ENCODE data around the gene GSAP.

GSAP gene

GRCh38 chr7:77378584-77378983 lies 37.6 kb downstream of the GSAP start:
- TF ChIP-seq POLR2AphosphoS5 (IDR thresholded peaks at IDR 0.05; ENCODE audit: low read depth, low read length), result no peak
- no peak for TF ChIP-seq TAF1 (IDR thresholded peaks at IDR 0.05; ENCODE audit: borderline replicate concordance, low read depth, low read length)
- no peak for TF ChIP-seq POLR2A (IDR thresholded peaks at IDR 0.05; ENCODE audit: low read depth, low read length)
- FAIRE-seq, result no peak
- no peak for DNase-seq (ENCODE audit: insufficient read length)

DNA sequence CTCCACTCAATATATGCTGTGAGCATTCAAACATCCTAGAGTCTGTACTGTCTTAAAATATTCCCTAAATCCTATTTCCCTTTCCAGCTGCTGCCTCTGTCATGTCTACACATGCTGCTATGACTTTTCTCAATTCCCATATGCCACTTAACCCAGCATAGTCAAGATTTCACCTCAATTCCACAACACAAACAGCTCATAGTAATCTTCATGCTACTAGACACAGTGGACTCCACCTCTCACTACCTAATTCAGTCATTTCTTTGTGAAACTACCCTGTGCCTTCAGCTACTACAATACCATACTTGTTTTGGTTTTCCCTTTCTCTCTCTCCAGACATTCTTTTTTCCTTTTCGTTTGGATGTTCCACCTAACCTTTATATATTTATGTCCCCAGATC lies 45.5 kb downstream of the GSAP start:
- TF ChIP-seq TAF1 (IDR thresholded peaks at IDR 0.05; ENCODE audit: borderline replicate concordance, low read depth, low read length) (no peak), POLR2AphosphoS5 (IDR thresholded peaks at IDR 0.05; ENCODE audit: low read depth, low read length) (no peak), POLR2A (IDR thresholded peaks at IDR 0.05; ENCODE audit: low read depth, low read length) (no peak)
- FAIRE-seq (peak; percentile 51), DNase-seq (ENCODE audit: insufficient read length) (no peak)

- no peak for DNase-seq (ENCODE audit: insufficient read length)
- TF ChIP-seq TAF1 (IDR thresholded peaks at IDR 0.05; ENCODE audit: borderline replicate concordance, low read depth, low read length) (no peak), POLR2A (IDR thresholded peaks at IDR 0.05; ENCODE audit: low read depth, low read length) (no peak), POLR2AphosphoS5 (IDR thresholded peaks at IDR 0.05; ENCODE audit: low read depth, low read length) (no peak)
- FAIRE-seq, result no peak
Measured at GRCh38 chr7:77368974-77369373, 47.2 kb downstream of the GSAP start.

- FAIRE-seq (no peak), DNase-seq (ENCODE audit: insufficient read length) (no peak)
- TF ChIP-seq TAF1 (IDR thresholded peaks at IDR 0.05; ENCODE audit: borderline replicate concordance, low read depth, low read length), result no peak
- no peak for TF ChIP-seq POLR2AphosphoS5 (IDR thresholded peaks at IDR 0.05; ENCODE audit: low read depth, low read length)
- no peak for TF ChIP-seq POLR2A (IDR thresholded peaks at IDR 0.05; ENCODE audit: low read depth, low read length)
Measured at GRCh38 chr7:77367976-77368375, 48.2 kb downstream of the GSAP start.

GRCh38 chr7:77362905-77363304 lies 53.2 kb downstream of the GSAP start:
- no peak for TF ChIP-seq POLR2AphosphoS5 (IDR thresholded peaks at IDR 0.05; ENCODE audit: low read depth, low read length)
- TF ChIP-seq TAF1 (IDR thresholded peaks at IDR 0.05; ENCODE audit: borderline replicate concordance, low read depth, low read length), result no peak
- TF ChIP-seq POLR2A (IDR thresholded peaks at IDR 0.05; ENCODE audit: low read depth, low read length), result no peak
- FAIRE-seq, result no peak
- no peak for DNase-seq (ENCODE audit: insufficient read length)

DNA sequence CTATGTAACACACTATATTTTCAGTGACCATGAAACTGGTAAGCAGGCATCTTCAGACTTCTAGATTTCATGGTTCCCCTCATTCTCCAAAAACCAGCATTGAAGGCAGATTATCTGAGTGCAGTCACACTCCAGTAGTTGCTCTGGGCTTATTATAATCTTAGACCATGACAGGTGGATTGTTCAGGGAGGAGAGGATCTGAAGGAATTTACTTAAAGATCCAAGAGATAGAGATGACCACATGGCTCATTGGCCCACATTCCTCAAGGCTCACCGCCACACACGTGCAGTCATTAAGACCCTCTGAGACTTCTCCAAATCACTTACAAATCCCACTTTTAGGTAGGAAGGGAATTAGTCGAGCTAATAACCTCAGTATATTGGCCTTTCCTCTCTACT lies 55.2 kb downstream of the GSAP start:
- TF ChIP-seq POLR2AphosphoS5 (IDR thresholded peaks at IDR 0.05; ENCODE audit: low read depth, low read length) (no peak), POLR2A (IDR thresholded peaks at IDR 0.05; ENCODE audit: low read depth, low read length) (no peak), TAF1 (IDR thresholded peaks at IDR 0.05; ENCODE audit: borderline replicate concordance, low read depth, low read length) (no peak)
- DNase-seq (ENCODE audit: insufficient read length) (no peak), FAIRE-seq (no peak)

GRCh38 chr7:77360104-77360503 lies 56.0 kb downstream of the GSAP start:
- FAIRE-seq, result no peak
- TF ChIP-seq TAF1 (IDR thresholded peaks at IDR 0.05; ENCODE audit: borderline replicate concordance, low read depth, low read length) (no peak), POLR2A (IDR thresholded peaks at IDR 0.05; ENCODE audit: low read depth, low read length) (no peak), POLR2AphosphoS5 (IDR thresholded peaks at IDR 0.05; ENCODE audit: low read depth, low read length) (no peak)
- no peak for DNase-seq (ENCODE audit: insufficient read length)

DNA sequence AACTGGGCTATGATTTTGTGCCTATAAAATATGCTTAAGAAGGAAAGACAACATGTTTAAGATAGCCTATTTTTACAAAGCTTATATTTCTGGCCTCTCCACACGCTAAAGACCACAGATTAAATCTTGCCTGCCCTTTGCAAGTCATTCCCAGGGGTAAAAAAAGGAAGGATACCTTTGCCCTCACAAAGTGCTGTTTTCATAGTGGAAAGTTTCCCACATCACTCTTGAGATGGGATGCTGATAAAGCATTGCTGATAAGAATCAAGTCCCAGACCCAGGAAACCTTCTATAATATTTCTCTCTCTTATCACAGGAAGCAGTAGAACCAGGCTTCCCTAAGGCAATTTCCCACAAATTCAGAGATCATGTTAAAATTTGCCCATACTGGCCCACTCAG lies 56.5 kb downstream of the GSAP start:
- no peak for DNase-seq (ENCODE audit: insufficient read length)
- FAIRE-seq, result no peak
- no peak for TF ChIP-seq POLR2AphosphoS5 (IDR thresholded peaks at IDR 0.05; ENCODE audit: low read depth, low read length)
- TF ChIP-seq POLR2A (IDR thresholded peaks at IDR 0.05; ENCODE audit: low read depth, low read length), result no peak
- no peak for TF ChIP-seq TAF1 (IDR thresholded peaks at IDR 0.05; ENCODE audit: borderline replicate concordance, low read depth, low read length)

- DNase-seq (ENCODE audit: insufficient read length) (no peak), FAIRE-seq (no peak)
- no peak for TF ChIP-seq TAF1 (IDR thresholded peaks at IDR 0.05; ENCODE audit: borderline replicate concordance, low read depth, low read length)
- no peak for TF ChIP-seq POLR2AphosphoS5 (IDR thresholded peaks at IDR 0.05; ENCODE audit: low read depth, low read length)
- TF ChIP-seq POLR2A (IDR thresholded peaks at IDR 0.05; ENCODE audit: low read depth, low read length), result no peak
Measured at GRCh38 chr7:77354914-77355313, 61.2 kb downstream of the GSAP start.

DNA sequence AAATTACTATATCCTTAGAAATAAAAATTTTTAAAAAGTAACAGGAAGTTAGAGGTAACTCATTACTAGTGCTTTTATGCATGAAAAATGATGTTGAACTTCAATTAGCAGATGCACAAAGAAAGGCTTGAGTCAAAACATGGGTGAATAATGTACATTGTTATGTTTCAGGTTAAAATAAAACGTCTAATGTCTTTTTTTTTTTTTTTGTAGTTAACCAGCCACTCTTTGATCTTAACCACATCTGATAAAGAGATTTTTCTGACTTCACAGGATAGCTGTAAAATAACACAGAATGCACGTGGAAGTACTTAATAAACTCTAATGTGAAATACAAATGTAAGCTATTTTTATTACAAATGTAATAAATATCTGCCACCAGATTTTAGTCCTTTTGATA lies 61.7 kb downstream of the GSAP start:
- TF ChIP-seq POLR2AphosphoS5 (IDR thresholded peaks at IDR 0.05; ENCODE audit: low read depth, low read length) (no peak), TAF1 (IDR thresholded peaks at IDR 0.05; ENCODE audit: borderline replicate concordance, low read depth, low read length) (no peak), POLR2A (IDR thresholded peaks at IDR 0.05; ENCODE audit: low read depth, low read length) (no peak)
- DNase-seq (ENCODE audit: insufficient read length) (no peak), FAIRE-seq (no peak)

- DNase-seq (ENCODE audit: insufficient read length), result no peak
- FAIRE-seq, result peak; percentile 9
- TF ChIP-seq TAF1 (IDR thresholded peaks at IDR 0.05; ENCODE audit: borderline replicate concordance, low read depth, low read length) (no peak), POLR2A (IDR thresholded peaks at IDR 0.05; ENCODE audit: low read depth, low read length) (no peak), POLR2AphosphoS5 (IDR thresholded peaks at IDR 0.05; ENCODE audit: low read depth, low read length) (no peak)
Measured at GRCh38 chr7:77353911-77354310, 62.2 kb downstream of the GSAP start.

DNA sequence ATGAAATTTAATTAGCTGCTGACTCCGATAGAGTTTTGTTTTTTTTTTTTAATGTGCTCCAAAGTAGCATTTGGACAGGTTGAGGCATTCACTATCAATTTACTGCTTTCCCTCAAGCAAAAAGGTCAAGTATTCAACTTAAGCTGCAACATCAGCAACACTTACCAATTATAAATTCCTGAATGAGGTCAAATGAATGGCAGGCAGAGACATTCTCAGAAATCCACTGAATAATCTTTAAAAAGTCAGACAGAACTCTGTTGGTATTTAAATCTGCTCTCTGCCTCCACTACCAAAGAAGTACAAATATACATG lies 62.8 kb downstream of the GSAP start:
- TF ChIP-seq TAF1 (IDR thresholded peaks at IDR 0.05; ENCODE audit: borderline replicate concordance, low read depth, low read length) (no peak), POLR2A (IDR thresholded peaks at IDR 0.05; ENCODE audit: low read depth, low read length) (no peak), POLR2AphosphoS5 (IDR thresholded peaks at IDR 0.05; ENCODE audit: low read depth, low read length) (no peak)
- DNase-seq (ENCODE audit: insufficient read length) (no peak), FAIRE-seq (no peak)
